Measurements from ENCODE around the gene STK25.

The STK25 gene

GRCh38 chr2:241535871-241536655 is 27.7 kb upstream of the STK25 start:
- DNase-seq (ENCODE audit: low read depth) = no peak

GRCh38 chr2:241534701-241535375 is 26.5 kb upstream of the STK25 start:
- TF ChIP-seq POLR2A (IDR thresholded peaks at IDR 0.05; ENCODE audit: extremely low read depth, insufficient read length) = no peak
- TF ChIP-seq MYC (IDR thresholded peaks at IDR 0.05; ENCODE audit: low read depth, low read length) = no peak
- no peak for TF ChIP-seq MAX (IDR thresholded peaks at IDR 0.05; ENCODE audit: low read depth, low read length)
- TF ChIP-seq CTCF (IDR thresholded peaks at IDR 0.05; ENCODE audit: low read depth, low read length) = no peak
- no peak overlapping the region for H3K4me3 ChIP-seq (ENCODE audit: low read depth, low read length)
- DNase-seq (ENCODE audit: low read depth) = no peak

More at GRCh38 chr2:241535871-241536655, 27.7 kb upstream of the STK25 start:
- no peak overlapping the region for H3K4me3 ChIP-seq (ENCODE audit: low read depth, low read length)
- TF ChIP-seq CTCF (IDR thresholded peaks at IDR 0.05; ENCODE audit: low read depth, low read length) (no peak), MAX (IDR thresholded peaks at IDR 0.05; ENCODE audit: low read depth, low read length) (no peak), POLR2A (IDR thresholded peaks at IDR 0.05; ENCODE audit: extremely low read depth, insufficient read length) (no peak), MYC (IDR thresholded peaks at IDR 0.05; ENCODE audit: low read depth, low read length) (no peak)

- DNase-seq (ENCODE audit: low read depth) = no peak
- TF ChIP-seq MAX (IDR thresholded peaks at IDR 0.05; ENCODE audit: low read depth, low read length) (no peak), POLR2A (IDR thresholded peaks at IDR 0.05; ENCODE audit: extremely low read depth, insufficient read length) (no peak), CTCF (IDR thresholded peaks at IDR 0.05; ENCODE audit: low read depth, low read length) (no peak), MYC (IDR thresholded peaks at IDR 0.05; ENCODE audit: low read depth, low read length) (no peak)
- H3K4me3 ChIP-seq (ENCODE audit: low read depth, low read length) = no peak overlapping the region
Measured at GRCh38 chr2:241534293-241534692, 25.9 kb upstream of the STK25 start.

GRCh38 chr2:241532733-241533601 is 24.6 kb upstream of the STK25 start:
- no peak overlapping the region for H3K4me3 ChIP-seq (ENCODE audit: low read depth, low read length)
- TF ChIP-seq MYC (IDR thresholded peaks at IDR 0.05; ENCODE audit: low read depth, low read length) (no peak), MAX (IDR thresholded peaks at IDR 0.05; ENCODE audit: low read depth, low read length) (no peak), CTCF (IDR thresholded peaks at IDR 0.05; ENCODE audit: low read depth, low read length) (no peak), POLR2A (IDR thresholded peaks at IDR 0.05; ENCODE audit: extremely low read depth, insufficient read length) (no peak)
- no peak for DNase-seq (ENCODE audit: low read depth)

GRCh38 chr2:241532168-241532567 is 23.8 kb upstream of the STK25 start:
- no peak for DNase-seq (ENCODE audit: low read depth)
- TF ChIP-seq POLR2A (IDR thresholded peaks at IDR 0.05; ENCODE audit: extremely low read depth, insufficient read length) (no peak), MYC (IDR thresholded peaks at IDR 0.05; ENCODE audit: low read depth, low read length) (no peak), CTCF (IDR thresholded peaks at IDR 0.05; ENCODE audit: low read depth, low read length) (no peak), MAX (IDR thresholded peaks at IDR 0.05; ENCODE audit: low read depth, low read length) (no peak)
- no peak overlapping the region for H3K4me3 ChIP-seq (ENCODE audit: low read depth, low read length)

Measured in NB4 (cell line).